Fibroblast of the conjunctiva (primary cell): ENCODE measurements around the gene CREBRF.
"Not testable (repeated sequence)": the region's sequence is repeated elsewhere in the genome, so short reads cannot be mapped to it uniquely, and the experiment has no call there.

Experiments
- DNase-seq: peaks from one replicate; pipeline ENCODE4 v3.0.0-alpha.2; 2010; ENCODE audit warnings: low read depth

Gene CREBRF

GRCh38 chr5:173055983-173056782 lies at the start of gene CREBRF:
TSS of gene CREBRF (plus strand) at chr5:173056352. CDS start at chr5:173080776, 24,424 bp downstream.
- peak; percentile 92 for DNase-seq

- DNase-seq, result no peak
Observed at GRCh38 chr5:173010021-173010420, 46.1 kb upstream of the CREBRF start.

- DNase-seq, result no peak
Observed at GRCh38 chr5:173010547-173011464, 45.3 kb upstream of the CREBRF start.

- no peak for DNase-seq
Observed at GRCh38 chr5:173011566-173011965, 44.6 kb upstream of the CREBRF start.

- no peak for DNase-seq
Observed at GRCh38 chr5:173012882-173013281, 43.3 kb upstream of the CREBRF start.

GRCh38 chr5:173014671-173015070 lies 41.5 kb upstream of the CREBRF start:
- DNase-seq, result no peak

- DNase-seq, result no peak
Observed at GRCh38 chr5:173015192-173015591, 41.0 kb upstream of the CREBRF start.

- no peak for DNase-seq
Observed at GRCh38 chr5:173015598-173016455, 40.3 kb upstream of the CREBRF start.

- DNase-seq, result peak; percentile 35
Observed at GRCh38 chr5:173016598-173017046, 39.5 kb upstream of the CREBRF start.

- DNase-seq, result not testable (repeated sequence)
Observed at GRCh38 chr5:173017087-173017486, 39.1 kb upstream of the CREBRF start.

GRCh38 chr5:173018358-173018757 lies 37.8 kb upstream of the CREBRF start:
- DNase-seq, result no peak

GRCh38 chr5:173020154-173020581 lies 36.0 kb upstream of the CREBRF start:
- no peak for DNase-seq

GRCh38 chr5:173020643-173021042 lies 35.5 kb upstream of the CREBRF start:
- no peak for DNase-seq

- no peak for DNase-seq
Observed at GRCh38 chr5:173025651-173026050, 30.5 kb upstream of the CREBRF start.

- DNase-seq, result no peak
Observed at GRCh38 chr5:173027905-173028304, 28.2 kb upstream of the CREBRF start.

- DNase-seq, result no peak
Observed at GRCh38 chr5:173028811-173029327, 27.3 kb upstream of the CREBRF start.

- DNase-seq, result no peak
Observed at GRCh38 chr5:173029499-173029921, 26.6 kb upstream of the CREBRF start.

GRCh38 chr5:173032096-173032495 lies 24.1 kb upstream of the CREBRF start:
- DNase-seq, result not testable (repeated sequence)

- DNase-seq, result no peak
Observed at GRCh38 chr5:173032730-173033129, 23.4 kb upstream of the CREBRF start.

GRCh38 chr5:173033923-173034322 lies 22.2 kb upstream of the CREBRF start:
- DNase-seq, result no peak

GRCh38 chr5:173035904-173036707 lies 20.0 kb upstream of the CREBRF start:
- no peak for DNase-seq
